A673 (cell line): Measurements from ENCODE around the gene MLH3.

Experiments used
- EZH2 ChIP-seq: fragments of 200-600 bp; sonication (generic); IDR thresholded peaks from 2 replicates; pipeline ENCODE4 v1.6.1; 2017; ENCODE audit warnings: borderline replicate concordance, low read depth, mild to moderate bottlenecking, mixed read lengths, antibody characterized with exemption, low read length; ENCODE audit not compliant: poor library complexity, severe bottlenecking
- TF ChIP-seq, protein P1 (sequence below): fragments of 300-800, 200-600 bp; sonication (generic); conservative IDR thresholded peaks from 2 replicates; pipeline ENCODE4 v1.5.1; 2017; ENCODE audit warnings: low read depth, mild to moderate bottlenecking, antibody characterized with exemption, low read length, moderate library complexity, mixed read lengths

DNA sequence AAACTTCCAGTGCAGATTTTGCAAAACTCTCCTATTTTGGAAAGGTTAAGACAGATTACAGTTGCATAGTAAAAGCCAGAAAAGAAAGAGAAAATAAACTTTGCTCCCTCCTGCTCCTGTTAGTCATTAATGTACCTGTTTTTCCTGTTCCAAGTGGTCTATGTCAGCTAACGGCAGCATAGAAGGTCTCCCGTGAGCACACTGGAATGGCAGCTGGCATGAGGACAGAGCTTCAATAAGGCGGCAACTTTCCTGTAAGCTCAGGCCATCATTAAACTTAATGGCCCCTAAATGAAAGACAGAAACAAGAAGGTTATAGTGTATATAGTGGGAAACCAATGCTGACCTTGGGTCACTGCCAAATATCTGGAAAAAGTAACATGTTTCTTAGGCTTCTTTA lies 32.6 kb downstream of the MLH3 start:
- TF ChIP-seq, protein P1, sequence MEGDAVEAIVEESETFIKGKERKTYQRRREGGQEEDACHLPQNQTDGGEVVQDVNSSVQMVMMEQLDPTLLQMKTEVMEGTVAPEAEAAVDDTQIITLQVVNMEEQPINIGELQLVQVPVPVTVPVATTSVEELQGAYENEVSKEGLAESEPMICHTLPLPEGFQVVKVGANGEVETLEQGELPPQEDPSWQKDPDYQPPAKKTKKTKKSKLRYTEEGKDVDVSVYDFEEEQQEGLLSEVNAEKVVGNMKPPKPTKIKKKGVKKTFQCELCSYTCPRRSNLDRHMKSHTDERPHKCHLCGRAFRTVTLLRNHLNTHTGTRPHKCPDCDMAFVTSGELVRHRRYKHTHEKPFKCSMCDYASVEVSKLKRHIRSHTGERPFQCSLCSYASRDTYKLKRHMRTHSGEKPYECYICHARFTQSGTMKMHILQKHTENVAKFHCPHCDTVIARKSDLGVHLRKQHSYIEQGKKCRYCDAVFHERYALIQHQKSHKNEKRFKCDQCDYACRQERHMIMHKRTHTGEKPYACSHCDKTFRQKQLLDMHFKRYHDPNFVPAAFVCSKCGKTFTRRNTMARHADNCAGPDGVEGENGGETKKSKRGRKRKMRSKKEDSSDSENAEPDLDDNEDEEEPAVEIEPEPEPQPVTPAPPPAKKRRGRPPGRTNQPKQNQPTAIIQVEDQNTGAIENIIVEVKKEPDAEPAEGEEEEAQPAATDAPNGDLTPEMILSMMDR = no peak
- no peak for TF ChIP-seq EZH2
